Calu3 (cell line): ENCODE results near the gene BCKDHB. TPM values are rescaled to one million over a fixed set of nuclear protein-coding genes. Genes with fewer than 3 reads are reported as not detected.

Experiments
- BruUV-seq: library from RNA; stranded (reverse); fragments of 400-500 nt; replicated peaks from 2 replicates; lab custom pipeline; 2021; lab: Mats Ljungman, UMichigan
- CTCF ChIA-PET: fragments of 300-600 bp; sonication (Branson Sonifier 250); formaldehyde crosslinking; loops from one replicate; lab custom pipeline; 2022; ENCODE audit warnings: antibody characterized with exemption; lab: Charles Lee
- DNase-seq: peaks from one replicate; pipeline ENCODE4 v3.0.0; 2022
- H3K27ac Mint-ChIP-seq: one replicate; pipeline ENCODE4 v1.8.0; 2022; ENCODE audit warnings: mixed read lengths; ENCODE audit not compliant: unreplicated experiment
- H3K27me3 Mint-ChIP-seq: one replicate; pipeline ENCODE4 v1.8.0; 2022; ENCODE audit warnings: mixed read lengths; ENCODE audit not compliant: unreplicated experiment
- H3K36me3 Mint-ChIP-seq: one replicate; pipeline ENCODE4 v1.8.0; 2022; ENCODE audit warnings: mild to moderate bottlenecking, moderate library complexity, mixed read lengths; ENCODE audit not compliant: insufficient read depth, unreplicated experiment
- H3K4me1 Mint-ChIP-seq: one replicate; pipeline ENCODE4 v1.8.0; 2022; ENCODE audit warnings: mild to moderate bottlenecking, low read depth, mixed read lengths; ENCODE audit not compliant: unreplicated experiment
- H3K4me3 Mint-ChIP-seq: one replicate; pipeline ENCODE4 v1.8.0; 2022; ENCODE audit warnings: mild to moderate bottlenecking, low read depth, moderate library complexity, mixed read lengths; ENCODE audit not compliant: unreplicated experiment
- H3K9me3 Mint-ChIP-seq: one replicate; pipeline ENCODE4 v1.8.0; 2022; ENCODE audit warnings: low read depth, mixed read lengths; ENCODE audit not compliant: unreplicated experiment
- intact Hi-C: fragments of 100-400 bp; cut with micrococcal nuclease; formaldehyde crosslinking; loops from one replicate; pipeline ENCODE4 v1.10.0; 2022; ENCODE audit not compliant: unreplicated experiment
- total RNA-seq: library from RNA; stranded (reverse); gene quantifications from 2 replicates; pipeline ENCODE4 v1.2.3, GENCODE V29; 2022
- TF ChIP-seq, protein P1 (sequence below): fragments of 200-600 bp; IDR thresholded peaks from one replicate; pipeline ENCODE4 v1.8.0; 2022; ENCODE audit warnings: antibody characterized with exemption; ENCODE audit not compliant: unreplicated experiment

The BCKDHB gene
- total RNA-seq, 1 experiment from 2014 or later = 24.9 TPM

DNA sequence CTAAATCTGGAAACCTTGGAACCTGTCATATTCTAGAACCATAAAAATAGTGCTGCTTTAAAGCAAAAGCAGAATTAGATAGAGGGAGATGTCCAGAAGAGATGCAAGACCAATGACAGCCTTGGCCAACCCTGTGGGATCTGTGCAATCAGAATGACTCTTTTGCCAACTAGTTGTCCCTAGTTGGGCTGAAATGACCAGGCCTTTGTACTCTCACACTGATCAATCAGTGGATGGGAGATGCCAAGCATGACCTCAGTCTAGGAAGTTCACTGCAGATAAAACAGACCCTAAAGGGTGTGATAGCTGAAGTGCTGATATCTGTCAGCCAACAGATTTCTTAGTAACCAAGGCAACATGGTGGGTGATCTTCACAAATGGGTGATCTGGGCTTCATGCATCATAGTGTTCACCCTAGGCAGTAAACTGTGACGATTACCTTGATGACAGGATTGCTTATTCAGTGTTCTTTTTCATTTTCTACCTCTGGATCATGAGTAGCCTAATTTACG is 52.1 kb downstream of the BCKDHB start:
- TF ChIP-seq, protein P1, sequence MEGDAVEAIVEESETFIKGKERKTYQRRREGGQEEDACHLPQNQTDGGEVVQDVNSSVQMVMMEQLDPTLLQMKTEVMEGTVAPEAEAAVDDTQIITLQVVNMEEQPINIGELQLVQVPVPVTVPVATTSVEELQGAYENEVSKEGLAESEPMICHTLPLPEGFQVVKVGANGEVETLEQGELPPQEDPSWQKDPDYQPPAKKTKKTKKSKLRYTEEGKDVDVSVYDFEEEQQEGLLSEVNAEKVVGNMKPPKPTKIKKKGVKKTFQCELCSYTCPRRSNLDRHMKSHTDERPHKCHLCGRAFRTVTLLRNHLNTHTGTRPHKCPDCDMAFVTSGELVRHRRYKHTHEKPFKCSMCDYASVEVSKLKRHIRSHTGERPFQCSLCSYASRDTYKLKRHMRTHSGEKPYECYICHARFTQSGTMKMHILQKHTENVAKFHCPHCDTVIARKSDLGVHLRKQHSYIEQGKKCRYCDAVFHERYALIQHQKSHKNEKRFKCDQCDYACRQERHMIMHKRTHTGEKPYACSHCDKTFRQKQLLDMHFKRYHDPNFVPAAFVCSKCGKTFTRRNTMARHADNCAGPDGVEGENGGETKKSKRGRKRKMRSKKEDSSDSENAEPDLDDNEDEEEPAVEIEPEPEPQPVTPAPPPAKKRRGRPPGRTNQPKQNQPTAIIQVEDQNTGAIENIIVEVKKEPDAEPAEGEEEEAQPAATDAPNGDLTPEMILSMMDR = no peak
- intact Hi-C loops = no loop called here
- no TSS peak for BruUV-seq
- Mint-ChIP-seq H3K4me1 (no peaks in the 10 kb centered on the region), H3K27ac (no peak overlapping the region), H3K9me3 (no peaks in the 10 kb centered on the region), H3K4me3 (no peak overlapping the region), H3K27me3 (no peaks in the 10 kb centered on the region), H3K36me3 (no peaks in the 10 kb centered on the region)
- DNase-seq = no peak
- CTCF ChIA-PET = no interaction called here

DNA sequence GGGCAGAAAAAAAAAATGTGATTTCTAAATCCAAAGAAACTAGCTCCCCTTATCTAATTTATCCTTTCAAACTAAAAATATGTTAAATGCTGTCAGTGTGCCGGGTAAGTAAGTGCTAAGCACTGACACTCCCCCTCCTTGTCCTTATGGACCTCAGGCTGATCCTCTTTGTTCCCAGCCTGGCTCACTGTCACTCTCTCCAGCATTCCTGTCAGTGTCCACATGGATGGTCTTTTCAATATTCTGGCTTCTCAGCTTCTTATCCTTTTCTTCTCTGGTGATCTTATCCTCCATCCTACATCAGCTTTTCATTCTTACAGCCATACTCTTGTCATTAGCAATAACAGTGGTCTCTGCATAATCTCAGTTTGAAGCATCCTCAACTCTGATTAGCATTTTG is 55.0 kb downstream of the BCKDHB start:
- TF ChIP-seq, protein P1 = no peak
- Mint-ChIP-seq H3K27ac (no peak overlapping the region), H3K9me3 (no peaks in the 10 kb centered on the region), H3K4me1 (no peaks in the 10 kb centered on the region), H3K36me3 (no peaks in the 10 kb centered on the region), H3K27me3 (no peaks in the 10 kb centered on the region), H3K4me3 (no peak overlapping the region)
- CTCF ChIA-PET = interaction anchor here (0.5 to 0.6 kb wide), 2 partner anchors 233 to 336 kb away, joined by 3 read pairs; no protein-coding TSS in a partner anchor
- intact Hi-C loops = no loop called here
- BruUV-seq = no TSS peak
- DNase-seq = no peak

DNA sequence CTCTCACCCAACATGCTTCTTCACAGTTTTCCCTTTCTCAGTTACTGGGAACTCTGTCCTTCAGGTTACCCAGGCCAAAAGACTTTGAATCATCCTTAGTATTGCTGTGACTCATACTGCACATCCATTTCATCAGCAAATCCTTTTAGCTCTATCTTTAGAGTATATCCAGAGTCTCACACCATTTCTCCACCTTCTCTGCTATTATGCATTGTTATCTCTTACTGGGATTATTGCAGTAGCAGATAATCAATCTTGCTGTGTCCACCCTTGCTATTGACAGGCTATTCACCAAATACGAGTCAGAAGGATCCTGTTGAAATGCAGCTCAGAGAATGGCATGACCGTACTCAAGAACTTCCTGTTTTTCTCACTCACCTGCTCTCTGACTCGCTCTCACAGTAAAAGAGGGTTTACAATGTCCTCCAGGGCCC is 57.3 kb downstream of the BCKDHB start:
- H3K4me3 Mint-ChIP-seq = no peak overlapping the region
- no peak overlapping the region for H3K27ac Mint-ChIP-seq
- no peaks in the 10 kb centered on the region for H3K4me1 Mint-ChIP-seq
- peak; percentile 2 for DNase-seq
- H3K9me3 Mint-ChIP-seq = no peaks in the 10 kb centered on the region
- CTCF ChIA-PET = interaction anchor here (1.1 kb wide), 1 partner anchor 36 kb away, joined by 3 read pairs; no protein-coding TSS in a partner anchor
- no TSS peak for BruUV-seq
- TF ChIP-seq, protein P1 = no peak
- intact Hi-C loops = no loop called here
- no peaks in the 10 kb centered on the region for H3K27me3 Mint-ChIP-seq
- no peaks in the 10 kb centered on the region for H3K36me3 Mint-ChIP-seq

DNA sequence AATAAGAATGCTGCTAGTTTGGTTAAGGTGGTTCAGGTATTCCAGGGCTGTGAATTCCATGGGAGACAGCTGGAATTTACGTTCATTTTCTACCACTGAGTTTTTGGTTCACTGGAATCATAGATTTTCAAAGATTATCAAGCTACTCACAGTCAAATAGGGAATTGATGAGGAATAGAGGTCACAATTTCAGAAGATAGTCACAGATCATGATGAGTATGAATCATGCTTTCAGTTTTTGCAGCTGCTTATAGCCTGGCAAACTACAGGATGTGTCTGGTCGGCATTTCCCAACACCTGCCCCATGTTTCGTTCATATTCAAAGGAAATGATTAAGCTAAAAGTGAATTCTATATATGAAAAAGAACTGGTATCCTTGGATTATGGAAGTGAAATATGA is 58.7 kb downstream of the BCKDHB start:
- no peaks in the 10 kb centered on the region for H3K27me3 Mint-ChIP-seq
- no peaks in the 10 kb centered on the region for H3K4me1 Mint-ChIP-seq
- DNase-seq = no peak
- CTCF ChIA-PET = no interaction called here
- TF ChIP-seq, protein P1 = no peak
- H3K4me3 Mint-ChIP-seq = no peak overlapping the region
- BruUV-seq = no TSS peak
- no peaks in the 10 kb centered on the region for H3K36me3 Mint-ChIP-seq
- intact Hi-C loops = no loop called here
- H3K27ac Mint-ChIP-seq = no peak overlapping the region
- H3K9me3 Mint-ChIP-seq = no peaks in the 10 kb centered on the region
